Liver (tissue), 2 donors: Measurements from ENCODE around the gene DACH1.
"Not testable (repeated sequence)": the region's sequence is repeated elsewhere in the genome, so short reads cannot be mapped to it uniquely, and the experiment has no call there.

ENCODE experiments used
- TAF1 ChIP-seq: conservative IDR thresholded peaks from 2 replicates; pipeline ENCODE4 v1.6.1; 2016; ENCODE audit warnings: antibody characterized with exemption, mild to moderate bottlenecking
- YY1 ChIP-seq: IDR thresholded peaks from 2 replicates; pipeline ENCODE4 v1.6.1; 2016; ENCODE audit warnings: antibody characterized with exemption, mild to moderate bottlenecking
- TF ChIP-seq, protein P1 (sequence below): IDR thresholded peaks from 2 replicates; pipeline ENCODE4 v1.6.1; 2016; ENCODE audit warnings: antibody characterized with exemption
- TF ChIP-seq, protein P2 (sequence below): IDR thresholded peaks from 2 replicates; pipeline ENCODE4 v1.6.1; 2016; ENCODE audit warnings: antibody characterized with exemption
- donor health status: healthy.

DNA sequence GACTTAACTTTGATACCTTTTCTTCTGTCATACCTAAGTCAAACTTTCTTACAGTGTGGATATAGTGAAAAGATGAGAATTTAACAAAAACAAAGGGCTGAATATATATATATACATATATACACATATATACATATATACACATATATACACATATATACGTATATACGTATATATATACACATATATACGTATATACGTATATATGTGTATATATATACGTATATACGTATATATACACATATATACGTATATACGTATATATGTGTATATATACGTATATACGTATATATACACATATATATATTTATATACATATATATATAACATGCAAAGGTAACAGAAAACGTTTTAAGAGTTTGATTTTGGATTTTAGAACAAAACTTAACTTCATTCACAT is 88.0 kb downstream of the DACH1 start:
- not testable (repeated sequence) for TF ChIP-seq TAF1, YY1
- TF ChIP-seq, protein P1, sequence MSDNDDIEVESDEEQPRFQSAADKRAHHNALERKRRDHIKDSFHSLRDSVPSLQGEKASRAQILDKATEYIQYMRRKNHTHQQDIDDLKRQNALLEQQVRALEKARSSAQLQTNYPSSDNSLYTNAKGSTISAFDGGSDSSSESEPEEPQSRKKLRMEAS, result not testable (repeated sequence)
- TF ChIP-seq, protein P2, sequence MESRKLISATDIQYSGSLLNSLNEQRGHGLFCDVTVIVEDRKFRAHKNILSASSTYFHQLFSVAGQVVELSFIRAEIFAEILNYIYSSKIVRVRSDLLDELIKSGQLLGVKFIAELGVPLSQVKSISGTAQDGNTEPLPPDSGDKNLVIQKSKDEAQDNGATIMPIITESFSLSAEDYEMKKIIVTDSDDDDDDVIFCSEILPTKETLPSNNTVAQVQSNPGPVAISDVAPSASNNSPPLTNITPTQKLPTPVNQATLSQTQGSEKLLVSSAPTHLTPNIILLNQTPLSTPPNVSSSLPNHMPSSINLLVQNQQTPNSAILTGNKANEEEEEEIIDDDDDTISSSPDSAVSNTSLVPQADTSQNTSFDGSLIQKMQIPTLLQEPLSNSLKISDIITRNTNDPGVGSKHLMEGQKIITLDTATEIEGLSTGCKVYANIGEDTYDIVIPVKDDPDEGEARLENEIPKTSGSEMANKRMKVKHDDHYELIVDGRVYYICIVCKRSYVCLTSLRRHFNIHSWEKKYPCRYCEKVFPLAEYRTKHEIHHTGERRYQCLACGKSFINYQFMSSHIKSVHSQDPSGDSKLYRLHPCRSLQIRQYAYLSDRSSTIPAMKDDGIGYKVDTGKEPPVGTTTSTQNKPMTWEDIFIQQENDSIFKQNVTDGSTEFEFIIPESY, result not testable (repeated sequence)
